H1 (cell line): ENCODE measurements around the gene LKAAEAR1. TPM values are rescaled to one million over a fixed set of nuclear protein-coding genes. Genes with fewer than 3 reads are reported as not detected.

Experiments
- CTCF ChIA-PET: fragments of 300-600 bp; sonication (Branson Sonifier 250); formaldehyde crosslinking; loops from one replicate; lab custom pipeline; 2021; ENCODE audit not compliant: partially characterized antibody; lab: Charles Lee
- POLR2A ChIA-PET: fragments of 300-600 bp; sonication (Branson Sonifier 250); formaldehyde crosslinking; loops from one replicate; lab custom pipeline; 2021; ENCODE audit warnings: inconsistent platforms; ENCODE audit not compliant: partially characterized antibody; lab: Charles Lee
- DNase-seq, 2 experiments: peaks; one replicate each; pipeline versions ENCODE4 v3.0.0 to v3.0.0-alpha.2; 2010 to 2022; ENCODE audit warnings: low spot score in 2 of 2, low read depth in 1 of 2, mixed read lengths in 1 of 2
- FAIRE-seq: peaks from 2 replicates; lab custom pipeline; 2011; peaks lifted over from hg19 to GRCh38; lab: Jason Lieb, UNC
- H2AFZ ChIP-seq: 2 replicates; pipeline ENCODE4 v1.8.1; 2012; ENCODE audit warnings: low read length, inconsistent platforms
- H2AK5ac ChIP-seq: 2 replicates; pipeline ENCODE4 v1.6.1; 2013; ENCODE audit warnings: low read depth, low read length
- H2BK120ac ChIP-seq: replicated peaks from 2 replicates; pipeline ENCODE3; 2013; ENCODE audit warnings: low read depth, low read length, inconsistent platforms
- H2BK12ac ChIP-seq: 2 replicates; pipeline ENCODE4 v1.6.1; 2013; ENCODE audit warnings: low read depth, low read length
- H2BK15ac ChIP-seq: 2 replicates; pipeline ENCODE4 v1.6.1; 2013; ENCODE audit warnings: low read length
- H2BK20ac ChIP-seq: 2 replicates; pipeline ENCODE4 v1.6.1; 2013; ENCODE audit warnings: low read length
- H2BK5ac ChIP-seq: 2 replicates; pipeline ENCODE4 v1.6.1; 2013; ENCODE audit warnings: low read depth, low read length
- H3K14ac ChIP-seq: 2 replicates; pipeline ENCODE4 v1.6.1; 2013; ENCODE audit warnings: inconsistent platforms; ENCODE audit not compliant: insufficient read length
- H3K18ac ChIP-seq: 2 replicates; pipeline ENCODE4 v1.6.1; 2013; ENCODE audit warnings: low read length; ENCODE audit errors: extremely low read depth
- H3K23ac ChIP-seq: 2 replicates; pipeline ENCODE4 v1.6.1; 2013; ENCODE audit warnings: inconsistent platforms; ENCODE audit not compliant: insufficient read length
- H3K23me2 ChIP-seq: 2 replicates; pipeline ENCODE4 v1.6.1; 2013; ENCODE audit warnings: low read depth, low read length
- H3K27ac ChIP-seq: 2 replicates; pipeline ENCODE4 v1.6.1; 2011; ENCODE audit warnings: low read depth, low read length, inconsistent platforms
- H3K27me3 ChIP-seq, 4 experiments: replicated peaks in 1 of 4; 1 replicate in 1 of 4; 2 replicates in 3 of 4; pipeline versions ENCODE4 v1.6.1 to v1.8.1; 2011 to 2013; ENCODE audit warnings: low read length in 3 of 4, mild to moderate bottlenecking in 3 of 4, inconsistent platforms in 2 of 4, mixed read lengths in 2 of 4, moderate library complexity in 1 of 4; ENCODE audit not compliant: control insufficient read depth in 3 of 4, insufficient read depth in 3 of 4; ENCODE audit errors: extremely low read depth in 1 of 4
- H3K36me3 ChIP-seq, 4 experiments: 2 replicates each; pipeline versions ENCODE4 v1.6.1 to v1.8.1; 2011 to 2013; ENCODE audit warnings: mild to moderate bottlenecking in 4 of 4, low read length in 3 of 4, moderate library complexity in 2 of 4, control low read depth in 1 of 4, inconsistent platforms in 1 of 4; ENCODE audit not compliant: insufficient read depth in 4 of 4, control insufficient read depth in 2 of 4
- H3K4ac ChIP-seq: replicated peaks from 2 replicates; pipeline ENCODE3; 2013; ENCODE audit warnings: low read length, low read depth, mixed read lengths, inconsistent platforms; ENCODE audit not compliant: insufficient read length
- H3K4me1 ChIP-seq, 4 experiments: replicated peaks in 1 of 4; 1 replicate in 1 of 4; 2 replicates in 3 of 4; pipeline versions ENCODE4 v1.6.1 to v1.8.1; 2011 to 2013; ENCODE audit warnings: low read length in 3 of 4, inconsistent platforms in 2 of 4, mixed read lengths in 1 of 4; ENCODE audit not compliant: insufficient read depth in 4 of 4, control insufficient read depth in 3 of 4
- H3K4me2 ChIP-seq, 2 experiments: 2 replicates each; pipeline versions ENCODE4 v1.6.1 to v1.8.1; 2011 to 2013; ENCODE audit warnings: low read depth in 2 of 2, low read length in 2 of 2, control low read depth in 1 of 2, inconsistent platforms in 1 of 2, mild to moderate bottlenecking in 1 of 2; ENCODE audit not compliant: insufficient read depth in 1 of 2
- H3K4me3 ChIP-seq, 4 experiments: fragments of 200-600, 300-600 bp in 1 of 4; sonication (generic), shearing (Covaris generic), sonication (Bioruptor Twin) in 1 of 4; 2 replicates each; pipeline versions ENCODE4 v1.5.1 to v1.8.1; 2011 to 2016; ENCODE audit warnings: low read length in 4 of 4, low read depth in 3 of 4, control low read depth in 2 of 4, inconsistent platforms in 2 of 4, mild to moderate bottlenecking in 2 of 4, mixed read lengths in 1 of 4, moderate library complexity in 1 of 4; ENCODE audit not compliant: insufficient read depth in 2 of 4; ENCODE audit errors: extremely low read depth in 1 of 4
- H3K56ac ChIP-seq: replicated peaks from 2 replicates; pipeline ENCODE3; 2013; ENCODE audit warnings: low read depth, mild to moderate bottlenecking, mixed read lengths, low read length, inconsistent platforms; ENCODE audit not compliant: insufficient read length
- H3K79me1 ChIP-seq: 2 replicates; pipeline ENCODE4 v1.6.1; 2013; ENCODE audit warnings: low read depth, low read length, control low read depth
- H3K79me2 ChIP-seq, 2 experiments: 2 replicates each; pipeline versions ENCODE4 v1.6.1 to v1.8.1; 2012 to 2013; ENCODE audit warnings: low read length in 2 of 2, mild to moderate bottlenecking in 2 of 2, inconsistent platforms in 1 of 2; ENCODE audit not compliant: insufficient read depth in 2 of 2, control insufficient read depth in 1 of 2
- H3K9ac ChIP-seq, 4 experiments: replicated peaks in 1 of 4; 1 replicate in 1 of 4; 2 replicates in 3 of 4; pipeline versions ENCODE4 v1.6.1 to v1.8.1; 2011 to 2013; ENCODE audit warnings: low read depth in 3 of 4, low read length in 3 of 4, control low read depth in 2 of 4, mild to moderate bottlenecking in 2 of 4, moderate library complexity in 2 of 4, inconsistent platforms in 1 of 4; ENCODE audit errors: extremely low read depth in 1 of 4
- H3K9me3 ChIP-seq, 2 experiments: 2 replicates each; pipeline versions ENCODE4 v1.6.1 to v1.8.1; 2012 to 2013; ENCODE audit warnings: mild to moderate bottlenecking in 2 of 2, moderate library complexity in 2 of 2, control low read depth in 1 of 2, inconsistent platforms in 1 of 2, low read depth in 1 of 2, low read length in 1 of 2, mixed read lengths in 1 of 2; ENCODE audit not compliant: insufficient read depth in 2 of 2
- H4K20me1 ChIP-seq, 2 experiments: replicated peaks in 1 of 2; 2 replicates each; pipeline versions ENCODE3 to v1.8.1; 2011 to 2013; ENCODE audit warnings: inconsistent platforms in 2 of 2, low read length in 2 of 2, mild to moderate bottlenecking in 1 of 2; ENCODE audit not compliant: insufficient read depth in 2 of 2, control insufficient read depth in 1 of 2
- H4K5ac ChIP-seq: 2 replicates; pipeline ENCODE4 v1.6.1; 2013; ENCODE audit warnings: low read length, low read depth, mixed read lengths, inconsistent platforms; ENCODE audit not compliant: insufficient read length
- H4K8ac ChIP-seq: 2 replicates; pipeline ENCODE4 v1.8.0; 2013; ENCODE audit warnings: mild to moderate bottlenecking, moderate library complexity, low read length, inconsistent platforms; ENCODE audit not compliant: insufficient read depth; ENCODE audit errors: extremely low read depth
- H4K91ac ChIP-seq: replicated peaks from 2 replicates; pipeline ENCODE3; 2013; ENCODE audit warnings: low read length, mixed read lengths, inconsistent platforms; ENCODE audit not compliant: insufficient read length
- JUND ChIP-seq: IDR thresholded peaks from 2 replicates; pipeline ENCODE4 v1.6.1; 2011; ENCODE audit warnings: mild to moderate bottlenecking, improper control_type of control experiment, low read length
- WGBS, 2 experiments: shearing (Covaris generic) in 1 of 2; methylation state at CpG; one replicate each; pipeline versions ENCODE4 v1.1.6 to v1.1.7; 2013 to 2015; ENCODE audit warnings: low lambda C conversion rate in 2 of 2, mixed read lengths in 2 of 2, inconsistent platforms in 1 of 2, low coverage in 1 of 2, missing lambda C conversion rate in 1 of 2; ENCODE audit not compliant: insufficient replicate concordance in 2 of 2, insufficient coverage in 1 of 2, insufficient read length in 1 of 2; ENCODE audit errors: extremely low coverage in 1 of 2, missing lambda C conversion rate in 1 of 2; 5-methylcytosine and 5-hydroxymethylcytosine counted together
- polyA plus RNA-seq, 7 experiments: library from polyadenylated mRNA; depleted of rRNA in 3 of 7; stranded (reverse) in 5 of 7; unstranded in 2 of 7; fragments of >200 nt in 5 of 7; fragments of 200-250 nt in 2 of 7; gene quantifications; 1 replicate in 5 of 7; 2 replicates in 1 of 7; 4 replicates in 1 of 7; pipeline versions ENCODE4 v1.2.1 to v1.2.3, GENCODE V29; 2011 to 2013; ENCODE audit warnings: missing spikeins in 2 of 7, mixed read lengths in 2 of 7
- total RNA-seq: library from RNA; stranded (reverse); fragmentation: NEBNext Ultra II Directional; extraction: Animal tissue kit (Norgen Biotek cat#: 25700); gene quantifications from 2 replicates; pipeline ENCODE4 v1.2.1, GENCODE V29; 2021

The LKAAEAR1 gene
- total and polyA plus RNA-seq, 2 of the 8 experiments (the other 6 are each of a cell fraction or from before 2014, with no cell fraction given): 0.41 to 0.53 TPM

DNA sequence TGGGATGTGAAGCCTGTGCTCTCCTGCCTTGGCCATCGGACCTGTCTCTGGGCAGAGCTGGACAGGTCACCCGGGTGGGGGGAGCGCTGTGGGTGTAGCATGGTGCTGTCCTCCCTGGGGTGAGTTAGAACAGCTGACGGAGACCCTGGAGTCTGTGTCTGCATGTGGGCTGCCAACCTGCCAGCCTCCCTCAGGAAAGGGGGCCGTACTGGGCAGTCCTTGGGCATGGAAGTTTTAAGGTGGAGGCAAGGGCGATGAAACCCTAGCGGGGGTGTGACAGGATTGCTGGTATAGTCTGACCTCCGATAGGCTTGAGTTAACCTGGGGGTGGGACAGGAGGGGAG is 37.2 kb downstream of the LKAAEAR1 start:
- ChIA-PET POLR2A (interaction anchor here (1.5 kb wide), 1 partner anchor 9 kb away, joined by 3 read pairs; no protein-coding TSS in a partner anchor), CTCF (interaction anchor here (2.4 kb wide), 1 partner anchor 10 kb away, joined by 9 read pairs; no protein-coding TSS in a partner anchor)
- no peaks in the 10 kb centered on the region for H4K20me1 ChIP-seq
- no peak for TF ChIP-seq JUND

More for the DNA sequence above, 37.2 kb downstream of the LKAAEAR1 start:
- no peak overlapping the region for H2BK12ac ChIP-seq
- no peak overlapping the region for H2AK5ac ChIP-seq
- no peak overlapping the region for H3K4me3 ChIP-seq
- H3K79me2 ChIP-seq: no peaks in the 10 kb centered on the region
- no peak overlapping the region for H4K5ac ChIP-seq
- H3K14ac ChIP-seq: no peak overlapping the region
- DNase-seq: no peak
- no peak overlapping the region for H4K8ac ChIP-seq
- no peaks in the 10 kb centered on the region for H3K9me3 ChIP-seq
- no peak overlapping the region for H3K4ac ChIP-seq
- H3K4me2 ChIP-seq: no peak overlapping the region
- H3K4me1 ChIP-seq: peaks cover 0 to 30% (median 8%) of the 10 kb centered on the region in 4 experiments; a peak in 6 of 7 replicates
- H2BK15ac ChIP-seq: peak overlapping the region; percentile 16; the same call in 1 of the 2 replicates
- H3K27me3 ChIP-seq: peaks cover 45 to 81% (median 70%) of the 10 kb centered on the region in 4 experiments
- no peak overlapping the region for H3K18ac ChIP-seq
- no peak overlapping the region for H2BK5ac ChIP-seq
- peaks cover 4% of the 10 kb centered on the region; the same call in 1 of the 2 replicates for H3K23me2 ChIP-seq
- no peak overlapping the region for H2BK20ac ChIP-seq
- no peak overlapping the region for H3K23ac ChIP-seq
- peaks cover 0 to 10% (median 0%) of the 10 kb centered on the region in 4 experiments; a peak in 1 of 8 replicates for H3K36me3 ChIP-seq
- H4K91ac ChIP-seq: no peak overlapping the region
- no peak for FAIRE-seq
- no peak overlapping the region for H3K9ac ChIP-seq
- no peak overlapping the region for H3K27ac ChIP-seq
- H3K56ac ChIP-seq: no peak overlapping the region
- H3K79me1 ChIP-seq: no peaks in the 10 kb centered on the region
- H2BK120ac ChIP-seq: no peak overlapping the region
- 89% methylated on average over 7 of the region's 8 CpGs; no CpG with 5 or more reads in 1 of the 2 experiments for WGBS, 2 experiments
- no peak overlapping the region for H2AFZ ChIP-seq
